Measurements from ENCODE around the gene RASAL2. TPM values are rescaled to one million over a fixed set of nuclear protein-coding genes. Genes with fewer than 3 reads are reported as not detected.

The RASAL2 gene
- total and polyA plus RNA-seq, 2 experiments from 2014 or later, result 16.0 to 42.2 TPM

- H3K9me2 ChIP-seq (ENCODE audit: insufficient read depth), result no peaks in the 10 kb centered on the region
- H3K4me1 ChIP-seq (ENCODE audit: insufficient read depth), result peaks cover 14% of the 10 kb centered on the region; the same call in 1 of the 2 replicates
- no peaks in the 10 kb centered on the region for H3K36me3 ChIP-seq (ENCODE audit: insufficient read depth)
- H3K4me1 Mint-ChIP-seq, result peaks cover 8% of the 10 kb centered on the region
- no peak overlapping the region for H3K4me3 ChIP-seq
- peaks cover 5% of the 10 kb centered on the region for H3K27me3 Mint-ChIP-seq (ENCODE audit: insufficient read depth, low read depth, poor library complexity)
- H3K27ac Mint-ChIP-seq, result no peak overlapping the region
- no peak overlapping the region for H3K4me3 Mint-ChIP-seq
- peaks cover 61% of the 10 kb centered on the region for H3K79me2 ChIP-seq (replicated peaks; ENCODE audit: insufficient read depth)
- H3K27ac ChIP-seq (ENCODE audit: low read depth), result no peak overlapping the region
- no peaks in the 10 kb centered on the region for H3K27me3 ChIP-seq (ENCODE audit: insufficient read depth)
- no peaks in the 10 kb centered on the region for H3K36me3 Mint-ChIP-seq (ENCODE audit: low read depth)
- no peak overlapping the region for H2AFZ ChIP-seq
- no peak for ATAC-seq
- no peak for TF ChIP-seq POLR2AphosphoS5 (IDR thresholded peaks at IDR 0.05; ENCODE audit: low read depth)
- TF ChIP-seq CREB1 (CRISPR knock-in tag; IDR thresholded peaks at IDR 0.05; ENCODE audit: low read depth), result no peak
- no peak for TF ChIP-seq NANOG (IDR thresholded peaks at IDR 0.05; ENCODE audit: borderline replicate concordance)
- no peak for TF ChIP-seq STAT1 (IDR thresholded peaks at IDR 0.05; ENCODE audit: unreplicated experiment)
- no peaks in the 10 kb centered on the region for H3F3A ChIP-seq (replicated peaks; ENCODE audit: low read depth)
- no peaks in the 10 kb centered on the region for H3K9me3 Mint-ChIP-seq
- no peak overlapping the region for H3K4me2 ChIP-seq
- H4K20me1 ChIP-seq (replicated peaks; ENCODE audit: insufficient read depth), result no peaks in the 10 kb centered on the region
- no peak for DNase-seq (ENCODE audit: low spot score)
Observed at GRCh38 chr1:178218550-178218949, 124.6 kb downstream of the RASAL2 start.

- Histone ChIP-seq H3K4me3 (no peak overlapping the region), H3K4me2 (no peak overlapping the region), H3F3A (replicated peaks; ENCODE audit: low read depth) (no peaks in the 10 kb centered on the region), H2AFZ (no peak overlapping the region), H3K27ac (ENCODE audit: low read depth) (no peak overlapping the region), H4K20me1 (replicated peaks; ENCODE audit: insufficient read depth) (no peaks in the 10 kb centered on the region), H3K36me3 (ENCODE audit: insufficient read depth) (no peaks in the 10 kb centered on the region), H3K9me2 (ENCODE audit: insufficient read depth) (no peaks in the 10 kb centered on the region), H3K79me2 (replicated peaks; ENCODE audit: insufficient read depth) (peaks cover 76% of the 10 kb centered on the region), H3K4me1 (ENCODE audit: insufficient read depth) (peaks cover 14% of the 10 kb centered on the region; the same call in 1 of the 2 replicates), H3K27me3 (ENCODE audit: insufficient read depth) (no peaks in the 10 kb centered on the region)
- H3K4me3 Mint-ChIP-seq, result no peak overlapping the region
- TF ChIP-seq CTCF (conservative IDR thresholded peaks at IDR 0.05; ENCODE audit: low read depth in 2 of 2) (0 out of 4 replicates have a peak, but pooled peaks of 1 of the 2 experiments have one; percentile 1), POLR2AphosphoS5 (IDR thresholded peaks at IDR 0.05; ENCODE audit: low read depth) (no peak)
- H3K36me3 Mint-ChIP-seq (ENCODE audit: low read depth), result no peaks in the 10 kb centered on the region
- H3K9me3 Mint-ChIP-seq, result no peaks in the 10 kb centered on the region
- ATAC-seq (no peak), DNase-seq (ENCODE audit: low spot score) (no peak)
- no peak overlapping the region for H3K27ac Mint-ChIP-seq
- peaks cover 10% of the 10 kb centered on the region for H3K4me1 Mint-ChIP-seq
- H3K27me3 Mint-ChIP-seq (ENCODE audit: insufficient read depth, low read depth, poor library complexity), result peaks cover 2% of the 10 kb centered on the region
Observed at GRCh38 chr1:178220094-178220493, 126.2 kb downstream of the RASAL2 start.

GRCh38 chr1:178223289-178223688, 129.4 kb downstream of the RASAL2 start:
- Histone ChIP-seq H3F3A (replicated peaks; ENCODE audit: low read depth) (no peaks in the 10 kb centered on the region), H3K27me3 (ENCODE audit: insufficient read depth) (no peaks in the 10 kb centered on the region), H3K9me2 (ENCODE audit: insufficient read depth) (no peaks in the 10 kb centered on the region), H3K4me1 (ENCODE audit: insufficient read depth) (peaks cover 14% of the 10 kb centered on the region; the same call in 1 of the 2 replicates), H3K4me3 (no peak overlapping the region), H2AFZ (no peak overlapping the region), H3K27ac (ENCODE audit: low read depth) (no peak overlapping the region), H3K4me2 (no peak overlapping the region), H3K36me3 (ENCODE audit: insufficient read depth) (no peaks in the 10 kb centered on the region), H3K79me2 (replicated peaks; ENCODE audit: insufficient read depth) (peaks cover 96% of the 10 kb centered on the region), H4K20me1 (replicated peaks; ENCODE audit: insufficient read depth) (no peaks in the 10 kb centered on the region)
- no peaks in the 10 kb centered on the region for H3K36me3 Mint-ChIP-seq (ENCODE audit: low read depth)
- H3K27ac Mint-ChIP-seq, result no peak overlapping the region
- no peak for DNase-seq (ENCODE audit: low spot score)
- 0 out of 3 replicates have a peak, but pooled peaks have one; percentile 38 for ATAC-seq
- H3K27me3 Mint-ChIP-seq (ENCODE audit: insufficient read depth, low read depth, poor library complexity), result peaks cover 4% of the 10 kb centered on the region
- no peak overlapping the region for H3K4me3 Mint-ChIP-seq
- H3K9me3 Mint-ChIP-seq, result no peaks in the 10 kb centered on the region; the same call in 2 of the 3 replicates
- peaks cover 23% of the 10 kb centered on the region for H3K4me1 Mint-ChIP-seq
- TF ChIP-seq EZH2phosphoT487 (IDR thresholded peaks at IDR 0.05; ENCODE audit: unreplicated experiment), result no peak
- no peak for TF ChIP-seq ZNF114 (CRISPR knock-in tag; IDR thresholded peaks at IDR 0.05)
- TF ChIP-seq ZNF462 (CRISPR knock-in tag; IDR thresholded peaks at IDR 0.05), result no peak
- no peak for TF ChIP-seq EZH2 (IDR thresholded peaks at IDR 0.05; ENCODE audit: low read depth, unreplicated experiment)
- no peak for TF ChIP-seq ZNF331 (CRISPR knock-in tag; IDR thresholded peaks at IDR 0.05; ENCODE audit: low read depth)

Measured in GM23338 (cell line).